SU-DHL-6 (cell line): ENCODE measurements around the gene SNAP29.

Experiments used
- CTCF ChIP-seq: fragments of 200-600 bp; sonication (generic); IDR thresholded peaks from one replicate; pipeline ENCODE4 v1.5.1; 2017; ENCODE audit warnings: antibody characterized with exemption, mild to moderate bottlenecking, low read length, moderate library complexity; ENCODE audit not compliant: insufficient read depth, poor library complexity, severe bottlenecking
- EZH2phosphoT487 ChIP-seq: fragments of 200-600 bp; sonication (generic), shearing (Covaris generic); conservative IDR thresholded peaks from 2 replicates; pipeline ENCODE4 v1.6.1; 2018; ENCODE audit warnings: mild to moderate bottlenecking, antibody characterized with exemption, low read length, moderate library complexity, mixed read lengths

DNA sequence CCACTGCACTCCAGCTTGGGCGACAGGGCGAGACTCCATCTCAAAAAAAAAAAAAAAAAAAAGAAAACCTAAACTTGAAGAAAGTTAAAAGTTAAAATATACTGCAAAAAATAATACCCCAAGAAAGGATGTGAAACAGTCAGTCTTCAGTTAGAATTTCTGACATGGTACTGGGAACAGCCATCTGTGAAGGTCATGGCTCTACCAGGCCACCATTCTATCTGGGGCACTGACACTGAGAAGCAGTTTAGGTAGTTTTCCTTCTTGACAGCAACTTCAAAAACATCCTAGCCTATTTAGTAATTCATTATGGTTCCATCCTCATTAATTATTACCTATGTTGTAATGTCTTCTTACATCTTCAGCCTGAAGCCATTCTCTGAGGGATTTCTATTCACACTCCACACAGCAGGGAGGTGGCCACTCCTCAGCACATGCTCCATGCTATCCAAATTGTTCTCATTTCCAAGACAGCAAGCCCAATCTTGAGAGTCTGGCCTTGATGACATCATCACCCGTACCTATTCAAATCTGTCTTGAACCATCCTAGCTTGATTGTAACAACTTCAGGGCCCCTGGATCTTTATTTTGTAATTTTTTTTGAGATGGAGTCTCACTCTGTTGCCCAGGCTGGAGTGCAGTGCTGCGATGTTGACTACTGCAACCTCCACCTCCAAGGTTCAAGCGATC is 46.7 kb upstream of the SNAP29 start:
- TF ChIP-seq CTCF (no peak), EZH2phosphoT487 (no peak)
